SW480 (cell line): Measurements from ENCODE around the gene PEX1.
"Not testable (repeated sequence)": the region's sequence is repeated elsewhere in the genome, so short reads cannot be mapped to it uniquely, and the experiment has no call there.

Experiments used
- DNase-seq: peaks from one replicate; pipeline ENCODE4 v3.0.0-alpha.2; 2016; ENCODE audit warnings: low spot score

PEX1 gene

DNA sequence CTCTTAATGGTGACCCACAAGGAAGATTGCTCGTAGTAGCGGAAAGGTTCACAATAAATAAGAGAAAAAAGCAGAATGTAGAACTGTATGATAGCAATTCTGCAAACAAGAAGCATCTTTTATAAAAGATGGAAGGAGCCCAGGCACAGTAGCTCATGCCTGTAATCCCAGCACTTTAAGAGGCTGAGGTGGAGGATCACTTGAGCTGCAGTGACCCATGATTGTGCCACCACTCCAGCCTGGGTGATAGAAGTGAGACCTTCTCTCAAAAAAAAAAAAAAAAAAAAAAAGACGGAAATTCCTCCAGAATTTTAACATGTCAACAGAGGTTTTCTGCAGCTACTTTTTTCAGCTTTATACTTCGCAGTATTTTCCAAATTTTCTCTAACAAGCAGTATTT is 67.8 kb downstream of the PEX1 start:
- no peak for DNase-seq

GRCh38 chr7:92460109-92460508 is 68.2 kb downstream of the PEX1 start:
- DNase-seq: no peak

- DNase-seq: no peak
These were observed 72.1 kb downstream of the PEX1 start for GRCh38 chr7:92456236-92456635.

DNA sequence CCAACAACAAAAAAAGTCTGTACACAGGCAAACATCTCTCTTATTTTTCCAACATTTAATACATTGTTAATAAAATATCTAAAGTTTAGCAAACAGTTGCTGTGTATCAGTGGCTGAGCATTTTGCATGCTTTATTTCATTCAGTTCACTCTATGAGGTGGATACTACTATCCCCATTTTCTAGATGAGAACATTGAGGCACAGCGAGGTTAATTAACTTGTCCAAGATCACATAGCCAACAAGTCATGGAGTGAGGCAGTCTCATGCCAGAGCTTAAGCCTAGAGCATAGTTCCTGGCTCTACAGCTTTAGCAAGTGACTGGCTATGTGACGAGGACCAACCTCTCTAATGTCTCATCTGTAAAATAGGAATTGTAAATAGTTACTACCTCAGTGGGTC is 76.7 kb downstream of the PEX1 start:
- no peak for DNase-seq

GRCh38 chr7:92448205-92448747 is 80.0 kb downstream of the PEX1 start:
- DNase-seq: peak; percentile 87

DNA sequence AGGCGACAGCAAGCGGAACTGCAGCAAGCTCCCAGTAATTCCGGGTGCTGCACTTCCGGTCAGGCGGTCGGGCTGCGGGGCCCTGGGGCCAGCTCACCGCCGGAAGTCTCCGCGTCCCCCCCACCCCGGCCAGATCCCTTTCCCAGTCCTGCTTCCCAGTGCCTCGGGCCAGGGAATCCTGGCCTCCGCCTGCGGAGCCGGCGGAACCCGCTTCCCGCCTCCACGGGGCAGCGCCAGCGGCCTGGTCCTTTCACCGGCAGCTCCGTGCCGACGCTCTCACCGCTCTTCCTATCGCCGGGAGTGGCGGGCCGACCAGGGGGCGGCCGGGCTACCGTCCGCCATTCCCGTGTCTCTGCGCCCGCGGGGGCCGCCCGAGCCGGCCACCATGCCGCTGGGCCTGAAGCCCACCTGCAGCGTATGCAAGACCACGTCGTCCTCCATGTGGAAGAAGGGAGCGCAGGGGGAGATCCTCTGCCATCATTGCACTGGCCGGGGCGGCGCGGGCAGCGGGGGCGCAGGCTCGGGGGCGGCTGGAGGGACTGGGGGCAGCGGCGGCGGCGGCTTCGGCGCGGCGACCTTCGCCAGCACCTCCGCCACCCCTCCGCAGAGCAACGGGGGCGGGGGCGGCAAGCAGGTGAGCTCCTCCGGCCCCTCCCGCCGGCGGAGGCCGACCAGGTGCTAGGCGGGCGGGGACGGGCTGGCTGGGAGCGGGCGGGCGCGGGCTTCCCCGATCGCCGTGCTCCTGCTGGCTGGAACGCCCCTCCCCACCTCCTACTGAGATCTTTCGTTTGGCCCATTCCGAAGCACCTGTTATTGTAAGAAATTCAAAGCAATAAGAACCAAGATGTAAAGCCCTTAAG is 80.7 kb downstream of the PEX1 start, which contains the start of gene GATAD1:
Gene GATAD1 (plus strand): TSS at position 138 of the 860 bp plus-strand sequence. CDS start 248 bp downstream, at position 386.
- DNase-seq: peak; percentile 98

DNA sequence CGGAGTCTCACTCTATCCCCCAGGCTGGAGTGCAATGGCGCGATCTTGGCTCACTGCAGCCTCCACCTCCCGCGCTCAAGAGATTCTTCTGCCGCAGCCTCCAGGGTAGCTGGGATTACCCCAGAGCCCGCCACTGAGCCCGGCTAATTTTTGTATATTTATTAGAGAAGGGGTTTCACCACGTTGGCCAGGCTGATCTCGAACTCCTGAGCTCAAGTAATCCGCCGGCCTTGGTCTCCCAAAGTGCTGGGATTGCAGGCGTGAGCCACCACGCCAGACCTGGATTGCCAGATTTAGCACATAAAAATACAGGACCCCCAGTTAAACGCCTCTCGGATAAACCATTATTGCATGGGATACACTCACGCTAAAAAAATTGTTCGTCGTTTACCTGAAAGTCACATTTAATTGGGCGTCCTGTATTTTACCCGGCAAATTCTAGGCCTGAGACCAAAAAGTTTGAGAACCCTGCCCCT is 81.4 kb downstream of the PEX1 start:
- DNase-seq: no peak

- not testable (repeated sequence) for DNase-seq
These were observed 85.6 kb downstream of the PEX1 start for GRCh38 chr7:92442720-92443119.

- DNase-seq: no peak
These were observed 90.3 kb downstream of the PEX1 start for GRCh38 chr7:92437956-92438491.
